Inferior parietal cortex (tissue), 1 donor: Measurements from ENCODE around the gene EIF6.
"Not testable (repeated sequence)": the region's sequence is repeated elsewhere in the genome, so short reads cannot be mapped to it uniquely, and the experiment has no call there.

ENCODE experiments used
- DNase-seq: peaks from one replicate; pipeline ENCODE4 v3.0.0-alpha.2; 2016; ENCODE audit errors: extremely low spot score

EIF6 gene

DNA sequence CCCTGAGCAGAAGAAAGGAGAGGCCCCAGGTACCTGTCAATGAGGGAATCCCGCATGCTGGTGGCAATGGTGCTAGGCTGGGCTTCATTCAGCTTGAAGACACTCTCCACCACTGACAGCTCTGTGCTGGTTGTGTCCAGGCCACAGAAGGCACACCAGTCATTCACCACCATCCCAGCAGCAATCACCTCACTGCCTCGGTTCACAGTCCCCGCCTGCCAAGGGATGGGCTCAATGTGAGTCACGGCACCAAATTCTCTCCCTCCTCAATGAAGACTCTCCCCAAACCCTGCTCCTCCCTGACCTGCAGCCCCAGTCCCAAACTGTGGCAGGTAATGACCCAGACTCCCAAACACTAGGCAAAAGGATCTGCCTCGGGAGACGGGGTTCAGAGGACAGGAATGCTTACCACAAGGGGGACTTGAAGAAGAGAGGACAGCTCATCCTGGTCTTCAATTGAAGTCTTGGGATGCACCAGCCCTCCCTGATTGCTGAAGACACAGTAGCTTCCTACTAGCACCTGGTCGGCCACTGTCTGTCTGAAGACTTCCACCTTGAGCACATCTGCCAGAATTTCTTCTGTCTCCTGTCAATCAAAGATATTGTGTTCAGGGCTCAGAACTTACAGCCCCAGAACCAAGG lies 4.9 kb downstream of the EIF6 start:
- no peak for DNase-seq

- DNase-seq: no peak
Observed at GRCh38 chr20:35279040-35279439, 5.5 kb downstream of the EIF6 start.

DNA sequence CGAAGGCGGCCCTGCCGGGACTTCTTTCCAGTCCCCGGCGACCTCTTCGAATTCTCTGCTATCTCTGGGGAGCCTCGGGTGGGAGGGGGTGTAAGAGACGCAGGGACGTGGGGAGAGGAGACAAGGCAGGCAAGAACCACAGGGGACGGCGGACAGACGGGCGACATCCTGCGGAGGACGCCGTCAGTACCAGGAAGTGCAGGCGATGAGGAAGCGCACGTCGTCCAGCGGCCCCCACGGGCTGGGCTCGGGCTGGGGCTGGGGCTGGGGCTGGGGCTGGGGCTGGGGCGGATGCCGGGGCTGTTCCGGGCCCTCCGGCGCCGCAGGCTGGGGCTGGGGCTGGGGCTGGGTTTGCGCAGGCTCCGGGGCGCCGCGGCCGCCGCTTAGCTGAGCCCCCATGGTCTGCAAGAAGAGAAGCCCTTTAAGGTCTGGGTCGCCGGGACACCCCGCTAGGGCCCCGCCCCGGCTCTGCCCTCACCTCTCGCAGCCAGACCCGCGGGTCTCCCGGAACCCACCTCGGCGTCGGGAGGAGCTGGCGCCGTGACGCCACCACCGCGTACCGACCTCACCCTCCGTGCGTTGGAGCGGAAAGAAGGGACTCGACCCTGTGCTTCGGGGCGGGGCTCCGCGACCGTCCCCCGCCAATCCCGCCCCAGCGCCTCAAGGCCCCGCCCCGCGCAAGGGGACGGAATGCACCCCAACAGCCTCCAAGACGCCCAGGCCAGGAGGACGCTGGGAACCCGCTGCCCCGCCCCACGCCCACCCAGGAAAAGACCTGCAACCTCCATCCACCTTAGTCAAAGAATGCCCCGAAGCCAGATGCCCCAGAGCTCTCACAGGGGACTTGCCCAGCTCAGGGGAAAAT lies 6.8 kb downstream of the EIF6 start, which contains the start of gene MMP24OS:
Gene MMP24OS, minus strand, starts transcription at position 592 of the 865 bp plus-strand sequence. Its CDS starts 193 bp downstream, at position 399.
- DNase-seq: peak; percentile 82

DNA sequence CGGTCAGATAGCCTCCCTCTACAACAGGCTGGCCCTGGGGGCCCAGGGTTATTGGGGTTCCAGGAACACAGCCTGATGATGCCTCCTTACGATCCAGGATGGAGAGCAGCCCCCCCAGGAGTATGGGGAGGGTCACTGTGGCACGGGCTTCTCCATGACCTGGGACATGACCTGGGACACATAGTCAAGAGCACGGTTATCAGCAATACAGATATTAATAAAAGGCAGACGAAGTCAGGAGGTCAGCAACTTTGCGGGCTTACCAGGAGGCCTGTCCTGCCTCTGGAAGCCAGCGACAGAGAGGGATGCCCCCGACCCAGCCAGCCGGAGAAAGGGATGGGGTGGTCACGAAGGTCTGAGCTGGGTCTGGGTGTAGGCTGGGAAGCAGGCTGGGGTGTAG lies 7.4 kb downstream of the EIF6 start:
- DNase-seq: no peak

GRCh38 chr20:35276408-35276807 lies 8.2 kb downstream of the EIF6 start:
- no peak for DNase-seq

GRCh38 chr20:35275741-35276251 lies 8.8 kb downstream of the EIF6 start:
- no peak for DNase-seq

DNA sequence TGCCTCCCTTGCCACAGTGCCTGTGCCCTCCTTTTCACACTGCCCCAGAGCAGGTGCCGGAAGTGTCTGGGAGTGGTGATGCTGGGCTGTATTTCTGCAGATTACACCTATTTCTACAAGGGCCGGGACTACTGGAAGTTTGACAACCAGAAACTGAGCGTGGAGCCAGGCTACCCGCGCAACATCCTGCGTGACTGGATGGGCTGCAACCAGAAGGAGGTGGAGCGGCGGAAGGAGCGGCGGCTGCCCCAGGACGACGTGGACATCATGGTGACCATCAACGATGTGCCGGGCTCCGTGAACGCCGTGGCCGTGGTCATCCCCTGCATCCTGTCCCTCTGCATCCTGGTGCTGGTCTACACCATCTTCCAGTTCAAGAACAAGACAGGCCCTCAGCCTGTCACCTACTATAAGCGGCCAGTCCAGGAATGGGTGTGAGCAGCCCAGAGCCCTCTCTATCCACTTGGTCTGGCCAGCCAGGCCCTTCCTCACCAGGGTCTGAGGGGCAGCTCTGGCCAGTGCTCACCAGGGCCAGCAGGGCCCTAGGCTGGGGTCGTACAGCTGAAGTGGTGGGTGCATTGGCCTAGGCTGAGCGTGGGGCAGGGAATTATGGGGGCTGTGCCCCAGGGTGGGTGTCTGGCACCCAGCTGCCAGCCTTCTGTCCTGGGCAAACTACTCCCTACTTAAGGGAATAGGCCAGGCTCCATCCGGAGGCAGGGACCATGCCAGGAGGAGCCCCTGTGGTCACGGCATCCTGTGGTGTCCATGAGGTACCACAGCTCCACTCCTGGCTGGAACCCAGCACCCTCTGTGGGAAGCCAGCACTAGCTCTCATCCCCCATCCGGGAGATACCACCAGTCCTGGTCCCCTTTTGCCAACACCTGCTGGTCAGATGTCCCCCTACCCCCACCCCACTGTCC lies 10.1 kb downstream of the EIF6 start:
- no peak for DNase-seq

GRCh38 chr20:35273449-35274171 lies 11.0 kb downstream of the EIF6 start:
- DNase-seq: peak; percentile 40

- no peak for DNase-seq
Observed at GRCh38 chr20:35271904-35272303, 12.7 kb downstream of the EIF6 start.

GRCh38 chr20:35271073-35271882 lies 13.3 kb downstream of the EIF6 start:
- DNase-seq: no peak

GRCh38 chr20:35270021-35270902 lies 14.3 kb downstream of the EIF6 start:
- no peak for DNase-seq

- peak; percentile 53 for DNase-seq
Observed at GRCh38 chr20:35269055-35269781, 15.4 kb downstream of the EIF6 start.

GRCh38 chr20:35267092-35267491 lies 17.5 kb downstream of the EIF6 start:
- no peak for DNase-seq

- no peak for DNase-seq
Observed at GRCh38 chr20:35264755-35265154, 19.8 kb downstream of the EIF6 start.

- DNase-seq: no peak
Observed at GRCh38 chr20:35263532-35264341, 20.8 kb downstream of the EIF6 start.

- DNase-seq: not testable (repeated sequence)
Observed at GRCh38 chr20:35262731-35263531, 21.6 kb downstream of the EIF6 start.

GRCh38 chr20:35262321-35262720 lies 22.3 kb downstream of the EIF6 start:
- not testable (repeated sequence) for DNase-seq
